ENCODE results near the gene CD48.

CD48 gene

GRCh38 chr1:160711602-160712311 is at the start of gene CD48:
Gene CD48, minus strand, starts transcription at chr1:160711822. Its CDS starts 59 bp downstream, at chr1:160711763.
- DNase-seq = no peak

GRCh38 chr1:160761046-160761445 is 49.4 kb upstream of the CD48 start:
- DNase-seq = no peak

- DNase-seq = no peak
Measured at GRCh38 chr1:160759740-160760139, 48.1 kb upstream of the CD48 start.

GRCh38 chr1:160758521-160758920 is 46.9 kb upstream of the CD48 start:
- DNase-seq = no peak

GRCh38 chr1:160756849-160757201 is 45.2 kb upstream of the CD48 start:
- DNase-seq = no peak

GRCh38 chr1:160755911-160756848 is 44.6 kb upstream of the CD48 start:
- DNase-seq = no peak

GRCh38 chr1:160755461-160755860 is 43.8 kb upstream of the CD48 start:
- DNase-seq = no peak

GRCh38 chr1:160753594-160753993 is 42.0 kb upstream of the CD48 start:
- DNase-seq = no peak

GRCh38 chr1:160752924-160753323 is 41.3 kb upstream of the CD48 start:
- DNase-seq = no peak

GRCh38 chr1:160752406-160752805 is 40.8 kb upstream of the CD48 start:
- DNase-seq = no peak

GRCh38 chr1:160750608-160751007 is 39.0 kb upstream of the CD48 start:
- DNase-seq = no peak

- no peak for DNase-seq
Measured at GRCh38 chr1:160748878-160749269, 37.3 kb upstream of the CD48 start.

- DNase-seq = peak in 1 of 2 experiments; percentile 13
Measured at GRCh38 chr1:160748181-160748877, 36.7 kb upstream of the CD48 start.

GRCh38 chr1:160747717-160748116 is 36.1 kb upstream of the CD48 start:
- DNase-seq = no peak

- no peak for DNase-seq
Measured at GRCh38 chr1:160746836-160747500, 35.3 kb upstream of the CD48 start.

- DNase-seq = no peak
Measured at GRCh38 chr1:160745551-160745950, 33.9 kb upstream of the CD48 start.

GRCh38 chr1:160744852-160745520 is 33.4 kb upstream of the CD48 start:
- DNase-seq = no peak

- DNase-seq = no peak
Measured at GRCh38 chr1:160744199-160744851, 32.7 kb upstream of the CD48 start.

- DNase-seq = no peak
Measured at GRCh38 chr1:160743266-160743665, 31.6 kb upstream of the CD48 start.

GRCh38 chr1:160742428-160743127 is 31.0 kb upstream of the CD48 start:
- DNase-seq = no peak
